ENCODE data around the gene VPS16. TPM values are rescaled to one million over a fixed set of nuclear protein-coding genes. Genes with fewer than 3 reads are reported as not detected.
A peak's percentile ranks its signal among the peaks of the same experiment; 100 is the strongest.

The VPS16 gene
- total RNA-seq, 1 donor from 2014 or later: 39.1 TPM

DNA sequence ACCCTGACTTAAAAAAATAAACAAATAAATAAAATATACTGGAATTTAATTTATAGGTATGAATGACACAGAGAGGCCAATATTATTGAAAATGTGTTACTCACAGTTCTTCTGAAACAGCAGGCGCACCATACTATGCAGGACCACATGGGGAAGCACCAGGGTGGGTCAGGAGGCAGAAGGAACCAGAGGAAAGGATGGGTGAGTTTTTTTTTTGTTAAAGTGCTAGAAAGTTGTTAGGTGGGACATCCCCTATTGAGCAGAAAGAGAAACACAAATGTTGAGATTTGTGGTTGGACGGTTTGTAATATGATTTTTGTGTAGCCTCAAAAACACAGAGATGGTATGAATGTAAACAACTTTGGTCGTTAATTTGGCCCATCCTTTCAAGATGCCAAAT lies 58.7 kb downstream of the VPS16 start:
- DNase-seq (ENCODE audit: low read depth in 2 of 2): no peak

DNA sequence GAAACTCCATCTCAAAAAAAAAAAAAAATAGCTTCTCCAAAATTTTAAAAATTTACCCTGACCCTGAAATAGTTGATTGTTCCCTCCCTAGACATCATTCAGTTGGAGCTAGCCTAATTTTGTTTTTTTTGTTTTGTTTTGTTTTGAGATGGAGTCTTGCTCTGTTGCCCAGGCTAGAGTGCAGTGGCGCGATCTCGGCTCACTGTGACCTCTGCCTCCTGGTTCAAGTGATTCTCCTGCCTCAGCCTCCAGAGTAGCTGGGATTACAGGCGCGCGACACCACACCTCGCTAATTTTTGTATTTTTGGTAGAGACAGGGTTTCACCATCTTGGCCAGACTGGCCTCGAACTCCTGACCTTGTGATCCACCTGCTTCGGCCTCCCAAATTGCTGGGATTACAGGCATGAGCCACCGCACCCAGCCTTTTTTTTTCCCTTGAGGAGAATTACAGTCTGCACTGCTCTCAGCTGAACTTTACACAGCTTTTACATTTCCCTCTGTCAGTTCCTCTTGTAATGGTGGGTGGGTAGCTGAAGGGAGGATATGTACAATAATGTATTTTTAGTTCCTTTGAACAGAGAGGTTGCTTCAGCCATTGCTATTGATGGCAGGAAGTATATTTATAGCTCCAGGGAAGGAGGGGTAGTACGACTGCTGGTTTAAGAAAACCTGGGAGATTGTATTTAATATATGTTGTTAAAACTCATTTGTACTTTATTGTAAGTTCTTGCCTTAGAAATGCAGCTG lies 60.5 kb downstream of the VPS16 start:
- peak; percentile 32 to 65 for DNase-seq (ENCODE audit: low read depth in 2 of 2)

DNA sequence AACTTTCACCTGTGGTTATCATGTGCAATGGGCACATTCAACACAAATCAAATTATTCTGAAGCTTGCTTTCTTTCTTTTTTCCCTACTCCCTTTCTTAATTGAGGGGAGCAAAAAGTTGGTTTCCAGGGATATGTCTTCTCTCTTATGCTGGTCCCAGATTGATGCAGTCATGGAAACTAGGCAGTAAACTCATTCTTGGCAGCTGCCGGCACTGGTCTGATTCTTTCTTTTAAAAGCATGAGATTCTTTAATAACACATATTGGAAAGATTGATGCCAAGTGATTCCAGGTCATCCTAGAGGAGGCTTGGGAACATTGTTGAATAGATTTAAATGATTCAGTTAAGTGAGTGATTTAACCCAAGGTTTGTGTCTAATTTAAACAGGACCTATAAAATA lies 61.7 kb downstream of the VPS16 start:
- peak; percentile 5 to 20 for DNase-seq (ENCODE audit: low read depth in 2 of 2)

DNA sequence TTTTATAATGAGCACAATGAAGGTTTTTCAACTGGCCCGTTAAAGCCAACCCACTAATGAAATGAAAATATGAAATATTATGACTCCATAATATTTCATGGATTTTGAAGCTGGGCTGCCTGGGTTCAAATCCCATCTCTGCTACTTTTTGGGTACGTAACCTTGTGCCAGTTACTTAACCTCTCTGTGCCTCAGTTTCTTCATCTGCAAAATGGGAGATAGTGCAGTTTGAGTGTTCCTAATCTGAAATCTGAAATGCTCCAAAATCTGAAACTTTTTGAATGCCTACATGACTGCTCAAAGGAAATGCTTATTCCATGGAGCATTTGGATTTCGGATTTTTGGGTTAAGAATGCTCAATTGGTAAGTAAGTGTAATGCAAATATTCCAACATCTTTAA lies 62.3 kb downstream of the VPS16 start:
- no peak for DNase-seq (ENCODE audit: low read depth in 2 of 2)

DNA sequence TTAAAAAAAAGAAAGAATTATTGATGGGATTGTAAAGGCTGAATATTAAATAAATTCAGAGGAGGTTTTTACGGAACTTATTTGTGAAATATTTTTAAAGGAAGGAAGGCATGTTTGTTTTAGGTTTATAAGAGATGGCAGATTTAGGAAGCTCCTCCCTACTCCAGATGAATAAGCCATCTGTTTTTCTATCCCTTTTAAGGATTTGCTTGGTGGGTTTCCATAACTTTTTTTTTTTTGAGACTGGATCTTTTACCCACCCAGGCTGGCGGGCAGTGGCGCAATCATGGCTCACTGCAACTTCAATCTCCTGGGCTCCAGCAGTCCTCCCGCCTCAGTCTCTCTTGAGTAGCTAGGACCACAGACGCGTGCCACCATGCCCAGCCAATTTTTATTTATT lies 63.1 kb downstream of the VPS16 start:
- DNase-seq (ENCODE audit: low read depth in 2 of 2): no peak

DNA sequence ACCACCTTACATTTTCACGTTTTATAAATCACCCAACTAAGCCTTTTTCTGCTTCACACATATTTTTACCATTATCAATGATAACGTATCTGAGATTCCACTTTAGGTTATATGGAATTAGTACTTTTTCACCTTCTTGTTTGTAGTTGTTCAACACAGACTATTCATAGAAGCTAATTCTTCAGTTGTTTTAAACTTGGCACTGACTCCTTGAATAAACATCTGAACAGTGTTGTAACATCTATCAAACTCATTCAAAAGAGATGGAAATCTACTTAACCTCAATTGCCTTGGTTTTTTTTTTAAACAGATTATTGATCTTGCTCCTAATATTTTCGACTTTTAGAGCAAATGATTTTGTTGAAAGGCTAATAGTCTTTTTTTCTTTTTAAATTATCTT lies 67.0 kb downstream of the VPS16 start:
- no peak for DNase-seq (ENCODE audit: low read depth in 2 of 2)

DNA sequence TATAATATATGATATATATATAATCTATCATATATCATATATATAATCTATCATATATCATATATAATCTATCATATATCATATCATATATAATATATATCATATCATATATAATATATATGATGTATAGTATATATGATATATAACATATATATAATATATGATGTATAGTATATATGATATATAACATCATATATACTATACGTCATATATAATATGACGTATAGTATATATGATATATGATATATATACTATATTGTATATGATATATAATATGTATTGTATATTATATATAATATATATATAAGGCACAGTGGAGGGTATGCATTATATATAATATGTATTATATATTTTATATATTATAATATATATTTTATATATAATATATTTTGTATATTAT lies 69.4 kb downstream of the VPS16 start:
- DNase-seq (ENCODE audit: low read depth in 2 of 2): no peak

DNA sequence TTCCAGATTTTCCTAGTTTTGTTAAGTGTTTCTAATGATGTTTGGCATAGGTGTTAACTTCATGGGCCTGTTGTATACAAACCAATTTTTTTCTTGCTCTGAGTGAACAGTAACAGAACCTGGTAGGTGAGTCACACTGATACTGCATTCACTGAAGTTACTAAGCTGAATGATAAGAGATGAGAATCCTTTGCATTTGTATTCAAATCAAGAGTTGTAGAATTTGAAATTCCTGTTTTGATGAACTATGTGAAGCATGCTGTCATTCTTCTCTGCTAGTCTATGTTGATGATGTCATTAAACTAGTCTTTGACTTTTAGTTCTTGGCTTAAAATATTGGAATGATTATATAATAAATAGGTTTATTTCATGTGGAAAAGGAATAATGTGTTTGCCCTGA lies 70.7 kb downstream of the VPS16 start:
- no peak for DNase-seq (ENCODE audit: low read depth in 2 of 2)

DNA sequence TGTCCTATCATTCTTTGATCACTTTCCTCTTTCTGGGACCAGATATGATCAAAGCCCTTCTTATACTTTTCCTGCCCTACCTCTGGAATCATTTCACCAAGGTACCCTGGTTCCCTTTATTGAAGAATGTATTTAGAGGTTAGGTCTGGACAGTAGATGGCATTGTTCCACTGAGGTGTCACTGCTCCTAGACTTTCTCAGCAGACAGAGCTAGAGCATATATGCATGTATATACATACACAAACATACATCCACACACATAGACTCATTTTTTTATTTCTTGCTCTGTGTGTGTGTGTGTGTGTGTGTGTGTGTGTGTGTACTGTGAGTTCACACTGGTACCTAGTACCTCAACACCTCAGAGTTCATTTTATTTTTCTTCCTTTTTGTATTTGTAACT lies 73.6 kb downstream of the VPS16 start:
- peak; percentile 36 to 47 for DNase-seq (ENCODE audit: low read depth in 2 of 2)

Other genes starting within 250 kb of the VPS16 start
- gene NOP56, start 188.1 kb upstream of the VPS16 start, total RNA-seq: 99.8 and 125 TPM in 2 replicates
- gene IDH3B, start 176.5 kb upstream of the VPS16 start, total RNA-seq: 95.5 and 95.8 TPM in 2 replicates
- 0.87 and 3.8 TPM in 2 replicates for gene EBF4, start 148.0 kb upstream of the VPS16 start, total RNA-seq
- gene CPXM1, start 40.1 kb upstream of the VPS16 start, total RNA-seq: 0.22 and 0.79 TPM in 2 replicates
- gene C20orf141, start 25.8 kb upstream of the VPS16 start, total RNA-seq: not detected in 2 replicates
- not detected in 2 replicates for gene TMEM239, start 24.4 kb upstream of the VPS16 start, total RNA-seq
- 9.4 and 21.2 TPM in 2 replicates for gene PCED1A, start 90 bp upstream of the VPS16 start, total RNA-seq
- 19.8 and 22.2 TPM in 2 replicates for gene PTPRA, start 32.7 kb downstream of the VPS16 start, total RNA-seq
- gene GNRH2, start 202.9 kb downstream of the VPS16 start, total RNA-seq: not detected in 2 replicates
- 28.8 and 32.1 TPM in 2 replicates for gene MRPS26, start 205.3 kb downstream of the VPS16 start, total RNA-seq
- gene OXT, start 230.9 kb downstream of the VPS16 start, total RNA-seq: not detected in 2 replicates
- not detected in 2 replicates for gene AVP, start 244.0 kb downstream of the VPS16 start, total RNA-seq